ENCODE data around the gene SCNN1A.

SCNN1A gene

DNA sequence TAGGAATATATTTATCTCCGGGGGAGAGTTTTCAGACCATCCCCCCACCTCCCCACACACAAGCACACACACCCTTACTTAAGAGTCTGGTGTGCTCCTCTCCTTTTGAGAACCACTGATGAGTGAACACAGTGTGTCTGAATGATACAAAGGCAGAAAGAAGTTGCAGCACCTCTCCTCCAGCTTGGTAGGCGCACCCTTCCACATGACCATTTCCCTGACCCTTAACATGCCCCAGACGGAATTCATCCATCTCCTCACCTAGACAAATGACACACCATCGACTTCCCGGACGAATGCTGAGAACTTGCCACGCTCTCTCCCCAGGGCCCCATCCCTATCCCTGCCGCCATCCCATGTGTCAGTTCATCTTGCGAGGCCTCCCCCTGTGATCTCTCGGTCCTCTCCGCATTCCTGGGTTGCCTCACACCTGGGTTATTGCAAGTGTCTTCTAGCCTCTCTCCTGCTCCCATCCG, 37.4 kb downstream of the SCNN1A start:
- peak overlapping the region; percentile 99 for H3K27ac ChIP-seq (ENCODE audit: low read length)
- H3K36me3 ChIP-seq (ENCODE audit: control insufficient read depth in 2 of 2, insufficient read depth in 2 of 2, low read length in 2 of 2) = peaks cover 13 to 16% of the 10 kb centered on the region in 2 donors
- peak overlapping the region; percentile 84 to 99 for H3K4me3 ChIP-seq (ENCODE audit: low read length in 2 of 2)
- no peaks in the 10 kb centered on the region for H3K9me3 ChIP-seq (ENCODE audit: control insufficient read depth in 2 of 2, low read length in 2 of 2)
- H3K27me3 ChIP-seq (ENCODE audit: control insufficient read depth in 1 of 2, insufficient read depth in 2 of 2, low read length in 2 of 2) = no peaks in the 10 kb centered on the region
- H3K4me1 ChIP-seq (ENCODE audit: control insufficient read depth, insufficient read depth, low read length) = peaks cover 82% of the 10 kb centered on the region
- peak overlapping the region in 1 of 2 donors; percentile 97 for H3K9ac ChIP-seq (ENCODE audit: low read length in 2 of 2)

DNA sequence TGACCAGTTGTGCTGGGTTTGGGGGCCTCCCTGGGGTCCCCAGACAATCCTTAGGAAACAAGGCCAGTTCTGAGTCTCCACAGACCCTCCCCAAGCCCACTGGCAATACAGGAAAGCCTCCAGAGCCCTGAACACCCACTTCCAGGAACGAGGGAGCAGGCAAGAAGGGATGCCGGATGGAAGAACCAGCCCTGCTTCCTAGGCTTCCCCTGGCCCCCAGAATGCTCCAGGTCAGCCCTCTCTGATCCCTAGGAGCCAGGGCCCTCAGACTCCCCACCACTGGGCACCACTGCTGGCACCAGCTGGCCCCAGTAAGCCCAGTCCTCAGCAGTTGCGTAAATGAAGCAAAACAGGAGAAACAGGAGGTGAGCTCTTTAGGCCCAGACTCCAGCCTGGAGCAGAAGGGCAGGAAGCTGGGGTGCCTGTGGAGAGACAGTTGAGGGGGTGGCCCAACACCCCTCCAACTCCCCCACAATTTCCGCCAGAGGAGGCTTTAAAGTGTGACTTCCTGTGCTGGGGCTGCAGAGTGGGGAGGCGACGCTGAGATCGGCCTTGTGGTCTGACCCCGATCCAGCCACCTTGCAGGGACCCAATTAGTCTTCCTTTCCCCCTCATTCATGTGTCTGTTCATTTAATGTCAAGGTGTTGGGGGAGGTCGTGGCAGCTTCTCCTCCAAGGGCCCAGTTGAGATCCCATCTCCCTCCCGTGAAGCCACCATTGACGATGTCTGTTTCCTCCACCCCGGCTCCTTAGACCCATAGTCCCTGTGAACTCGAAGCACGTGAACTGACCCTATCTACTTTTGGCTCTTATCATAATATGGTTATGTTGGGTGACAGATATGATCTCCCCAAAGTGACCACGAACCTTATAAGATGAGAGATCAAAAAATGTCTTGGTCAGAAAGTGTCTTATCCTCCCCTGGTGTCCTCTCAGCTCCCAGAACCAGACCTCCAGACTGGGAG, 38.2 kb downstream of the SCNN1A start:
- H3K27ac ChIP-seq (ENCODE audit: low read length) = peak overlapping the region; percentile 99
- H3K9me3 ChIP-seq (ENCODE audit: control insufficient read depth in 2 of 2, low read length in 2 of 2) = no peaks in the 10 kb centered on the region
- H3K4me3 ChIP-seq (ENCODE audit: low read length in 2 of 2) = peak overlapping the region; percentile 84 to 99
- H3K4me1 ChIP-seq (ENCODE audit: control insufficient read depth, insufficient read depth, low read length) = peaks cover 74% of the 10 kb centered on the region
- peaks cover 20 to 24% of the 10 kb centered on the region in 2 donors for H3K36me3 ChIP-seq (ENCODE audit: control insufficient read depth in 2 of 2, insufficient read depth in 2 of 2, low read length in 2 of 2)
- peak overlapping the region; percentile 88 to 97 for H3K9ac ChIP-seq (ENCODE audit: low read length in 2 of 2)
- no peaks in the 10 kb centered on the region for H3K27me3 ChIP-seq (ENCODE audit: control insufficient read depth in 1 of 2, insufficient read depth in 2 of 2, low read length in 2 of 2)

DNA sequence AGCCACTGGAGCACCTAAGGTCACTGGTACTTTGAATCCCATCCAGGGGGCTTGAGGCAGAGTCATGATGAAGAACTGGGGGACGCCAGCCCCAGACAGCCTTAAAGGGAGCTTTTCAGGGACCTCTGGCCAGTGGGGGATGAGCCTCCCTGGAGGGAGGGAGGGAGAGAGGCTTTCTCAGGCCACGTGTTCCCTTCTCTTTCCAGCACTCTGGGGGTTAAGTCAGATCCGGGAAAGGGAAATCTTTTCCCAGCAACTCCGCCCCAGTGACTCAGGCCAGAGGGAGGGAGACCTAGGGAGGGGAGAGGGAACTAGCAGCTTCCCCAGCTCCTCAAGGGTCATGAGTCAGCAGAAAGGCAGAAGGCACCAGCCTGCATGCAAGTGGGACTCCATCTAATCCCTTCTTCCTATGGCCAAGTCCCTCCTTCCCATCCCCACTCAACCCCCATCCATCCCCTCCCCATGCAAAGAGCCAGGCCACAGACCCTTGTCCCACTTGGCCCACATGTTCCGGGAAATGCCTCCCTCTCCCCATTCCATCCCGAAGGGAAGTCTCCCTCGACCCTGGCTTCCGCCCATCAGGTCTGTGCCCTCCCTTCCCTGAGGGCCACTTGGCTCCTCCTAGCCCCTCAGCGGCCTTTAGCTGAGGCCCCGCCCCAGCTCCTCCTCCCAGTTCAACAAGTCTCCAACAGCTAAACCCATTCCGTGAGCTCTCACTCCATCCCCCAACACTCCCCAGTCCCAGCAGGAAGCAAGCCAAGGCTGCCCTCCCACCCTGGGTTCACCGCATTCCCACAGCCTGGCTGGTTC, 39.1 kb downstream of the SCNN1A start:
- Histone ChIP-seq H3K9me3 (ENCODE audit: control insufficient read depth in 2 of 2, low read length in 2 of 2) (no peaks in the 10 kb centered on the region), H3K27ac (ENCODE audit: low read length) (peak overlapping the region; percentile 99), H3K4me1 (ENCODE audit: control insufficient read depth, insufficient read depth, low read length) (peaks cover 72% of the 10 kb centered on the region), H3K9ac (ENCODE audit: low read length in 2 of 2) (peak overlapping the region; percentile 88 to 97), H3K36me3 (ENCODE audit: control insufficient read depth in 2 of 2, insufficient read depth in 2 of 2, low read length in 2 of 2) (peaks cover 23 to 30% of the 10 kb centered on the region in 2 donors), H3K4me3 (ENCODE audit: low read length in 2 of 2) (peak overlapping the region; percentile 84 to 99), H3K27me3 (ENCODE audit: control insufficient read depth in 1 of 2, insufficient read depth in 2 of 2, low read length in 2 of 2) (no peaks in the 10 kb centered on the region)

DNA sequence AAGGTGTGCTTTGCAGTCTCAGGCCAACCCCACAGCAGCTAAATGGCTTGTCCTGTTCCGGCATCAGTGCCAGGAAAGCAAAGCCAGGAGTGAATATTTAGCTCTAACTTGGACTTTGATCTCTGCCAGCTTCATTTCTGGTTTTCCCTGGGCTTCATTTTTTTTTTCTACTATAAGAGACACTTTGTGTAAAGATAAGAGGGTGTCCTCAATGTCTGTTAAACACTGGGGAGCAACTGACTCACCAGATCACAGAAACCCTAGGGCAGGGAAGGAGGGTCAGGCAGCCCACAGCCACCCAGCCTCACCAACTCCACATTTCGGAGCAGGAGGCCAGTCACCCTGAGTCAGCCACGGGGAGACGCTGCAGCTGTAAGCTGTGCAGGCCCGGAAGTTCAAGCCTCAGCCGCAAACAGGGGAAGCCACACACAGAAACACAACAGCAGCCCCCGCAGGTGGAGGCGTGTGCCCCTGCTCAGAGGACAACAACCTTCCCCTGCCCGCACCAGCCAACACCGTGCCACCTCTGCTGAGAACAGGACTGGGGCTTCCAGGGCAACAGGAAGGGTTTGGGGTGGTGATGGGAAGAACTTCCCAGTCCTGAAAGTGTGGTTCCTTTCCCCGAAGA, 39.8 kb downstream of the SCNN1A start:
- peak overlapping the region; percentile 70 to 99 for H3K4me3 ChIP-seq (ENCODE audit: low read length in 2 of 2)

DNA sequence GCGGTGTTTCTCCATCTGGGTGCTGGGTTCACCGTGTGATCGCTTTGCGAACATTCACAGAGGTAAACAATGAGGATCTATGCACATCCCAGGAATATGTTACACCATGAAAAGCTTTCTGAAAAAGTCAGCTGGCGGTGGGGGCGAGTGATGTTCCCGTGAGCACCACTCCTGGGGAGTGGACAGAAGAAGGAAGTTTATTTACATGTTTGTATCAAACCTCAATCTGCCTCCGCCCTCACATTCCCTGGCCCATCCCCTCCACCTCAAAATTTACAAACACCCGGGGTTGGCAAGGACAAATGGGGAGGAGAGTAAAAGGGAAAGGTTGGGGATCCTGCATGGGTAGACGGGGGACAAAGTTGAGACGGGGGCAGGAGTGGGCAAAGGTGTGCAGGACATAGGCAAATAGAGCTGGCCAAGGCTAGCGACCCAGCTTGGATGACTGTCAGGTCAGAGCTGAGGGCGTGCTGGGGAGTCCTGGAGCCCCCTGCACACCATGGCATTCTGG, 40.4 kb downstream of the SCNN1A start:
- H3K4me1 ChIP-seq (ENCODE audit: control insufficient read depth, insufficient read depth, low read length) = peaks cover 73% of the 10 kb centered on the region
- no peaks in the 10 kb centered on the region for H3K27me3 ChIP-seq (ENCODE audit: control insufficient read depth in 1 of 2, insufficient read depth in 2 of 2, low read length in 2 of 2)
- H3K9me3 ChIP-seq (ENCODE audit: control insufficient read depth in 2 of 2, low read length in 2 of 2) = no peaks in the 10 kb centered on the region
- peak overlapping the region; percentile 99 for H3K27ac ChIP-seq (ENCODE audit: low read length)
- H3K4me3 ChIP-seq (ENCODE audit: low read length in 2 of 2) = peak overlapping the region; percentile 70 to 99
- H3K36me3 ChIP-seq (ENCODE audit: control insufficient read depth in 2 of 2, insufficient read depth in 2 of 2, low read length in 2 of 2) = peaks cover 34 to 43% of the 10 kb centered on the region in 2 donors
- peak overlapping the region; percentile 88 to 97 for H3K9ac ChIP-seq (ENCODE audit: low read length in 2 of 2)

More for the DNA sequence above, 39.8 kb downstream of the SCNN1A start:
- Histone ChIP-seq H3K9ac (ENCODE audit: low read length in 2 of 2) (peak overlapping the region; percentile 88 to 97), H3K27me3 (ENCODE audit: control insufficient read depth in 1 of 2, insufficient read depth in 2 of 2, low read length in 2 of 2) (no peaks in the 10 kb centered on the region), H3K9me3 (ENCODE audit: control insufficient read depth in 2 of 2, low read length in 2 of 2) (no peaks in the 10 kb centered on the region), H3K27ac (ENCODE audit: low read length) (peak overlapping the region; percentile 99), H3K4me1 (ENCODE audit: control insufficient read depth, insufficient read depth, low read length) (peaks cover 70% of the 10 kb centered on the region), H3K36me3 (ENCODE audit: control insufficient read depth in 2 of 2, insufficient read depth in 2 of 2, low read length in 2 of 2) (peaks cover 29 to 38% of the 10 kb centered on the region in 2 donors)

DNA sequence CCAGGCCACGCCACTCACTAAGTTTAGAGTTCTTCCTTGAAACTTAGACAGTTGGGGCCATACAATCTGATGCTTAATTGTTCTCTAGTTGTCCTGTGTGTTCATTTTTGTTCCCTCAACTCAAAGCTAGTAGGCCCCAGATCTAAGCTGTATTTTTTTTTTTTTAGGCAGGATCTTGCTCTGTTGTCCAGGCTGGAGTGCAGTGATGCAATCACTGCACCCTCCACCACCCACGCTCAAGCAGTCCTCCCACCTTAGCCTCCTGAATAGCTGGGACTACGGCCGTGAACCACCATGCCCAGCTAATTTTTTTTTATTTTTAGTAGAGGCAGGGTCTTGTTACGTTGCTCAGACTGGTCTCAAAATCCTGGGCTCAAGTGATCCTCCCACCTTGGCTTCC, 41.0 kb downstream of the SCNN1A start:
- H3K9ac ChIP-seq (ENCODE audit: low read length in 2 of 2) = peak overlapping the region in 1 of 2 donors; percentile 97
- H3K27me3 ChIP-seq (ENCODE audit: control insufficient read depth in 1 of 2, insufficient read depth in 2 of 2, low read length in 2 of 2) = no peaks in the 10 kb centered on the region
- H3K4me1 ChIP-seq (ENCODE audit: control insufficient read depth, insufficient read depth, low read length) = peaks cover 67% of the 10 kb centered on the region
- no peaks in the 10 kb centered on the region for H3K9me3 ChIP-seq (ENCODE audit: control insufficient read depth in 2 of 2, low read length in 2 of 2)
- H3K36me3 ChIP-seq (ENCODE audit: control insufficient read depth in 2 of 2, insufficient read depth in 2 of 2, low read length in 2 of 2) = peaks cover 36 to 50% of the 10 kb centered on the region in 2 donors
- H3K27ac ChIP-seq (ENCODE audit: low read length) = peak overlapping the region; percentile 99
- H3K4me3 ChIP-seq (ENCODE audit: low read length in 2 of 2) = peak overlapping the region in 1 of 2 donors; percentile 70

DNA sequence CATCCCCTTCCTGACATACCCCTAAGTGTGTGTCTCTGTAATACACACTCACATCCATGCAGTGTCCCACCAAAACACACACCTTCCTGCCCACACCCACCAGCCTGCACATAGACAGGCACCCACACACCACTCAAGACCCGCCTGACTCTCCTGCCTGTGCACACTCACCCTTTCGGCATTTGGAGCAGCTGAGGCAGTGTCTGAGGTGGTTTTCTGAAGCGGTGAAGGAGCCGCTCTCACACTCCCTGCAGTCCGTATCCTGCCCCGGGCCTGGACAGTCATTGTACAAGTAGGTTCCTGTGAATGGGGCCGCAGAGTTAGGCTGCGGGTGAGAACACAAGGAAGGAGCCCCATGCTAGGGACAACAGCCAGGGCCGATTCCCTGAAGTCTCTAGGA, 41.8 kb downstream of the SCNN1A start:
- H3K4me3 ChIP-seq (ENCODE audit: low read length in 2 of 2) = no peak overlapping the region
- H3K27me3 ChIP-seq (ENCODE audit: control insufficient read depth in 1 of 2, insufficient read depth in 2 of 2, low read length in 2 of 2) = no peaks in the 10 kb centered on the region
- H3K36me3 ChIP-seq (ENCODE audit: control insufficient read depth in 2 of 2, insufficient read depth in 2 of 2, low read length in 2 of 2) = peaks cover 44 to 58% of the 10 kb centered on the region in 2 donors
- H3K9me3 ChIP-seq (ENCODE audit: control insufficient read depth in 2 of 2, low read length in 2 of 2) = no peaks in the 10 kb centered on the region
- H3K9ac ChIP-seq (ENCODE audit: low read length in 2 of 2) = no peak overlapping the region
- H3K4me1 ChIP-seq (ENCODE audit: control insufficient read depth, insufficient read depth, low read length) = peaks cover 64% of the 10 kb centered on the region
- peak overlapping the region; percentile 99 for H3K27ac ChIP-seq (ENCODE audit: low read length)

DNA sequence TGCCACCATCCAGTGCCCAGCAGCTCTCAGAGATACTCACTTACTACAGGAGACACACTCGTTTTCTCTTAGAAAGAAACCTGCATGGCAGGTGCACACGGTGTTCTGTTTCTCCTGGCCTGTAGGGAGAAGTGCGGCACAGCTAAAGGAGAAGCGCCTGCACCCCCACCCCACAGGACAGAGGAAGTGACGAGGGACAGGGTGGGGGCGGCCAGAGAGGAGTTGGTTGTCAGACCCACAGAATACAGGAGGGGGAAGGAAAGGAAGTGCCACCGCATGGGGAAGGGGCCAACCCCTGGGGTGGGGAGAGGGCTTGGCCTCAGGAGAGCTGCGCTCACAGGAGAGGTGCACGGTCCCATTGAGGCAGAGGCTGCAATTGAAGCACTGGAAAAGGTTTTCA, 42.3 kb downstream of the SCNN1A start:
- peaks cover 64% of the 10 kb centered on the region for H3K4me1 ChIP-seq (ENCODE audit: control insufficient read depth, insufficient read depth, low read length)
- H3K9ac ChIP-seq (ENCODE audit: low read length in 2 of 2) = no peak overlapping the region

DNA sequence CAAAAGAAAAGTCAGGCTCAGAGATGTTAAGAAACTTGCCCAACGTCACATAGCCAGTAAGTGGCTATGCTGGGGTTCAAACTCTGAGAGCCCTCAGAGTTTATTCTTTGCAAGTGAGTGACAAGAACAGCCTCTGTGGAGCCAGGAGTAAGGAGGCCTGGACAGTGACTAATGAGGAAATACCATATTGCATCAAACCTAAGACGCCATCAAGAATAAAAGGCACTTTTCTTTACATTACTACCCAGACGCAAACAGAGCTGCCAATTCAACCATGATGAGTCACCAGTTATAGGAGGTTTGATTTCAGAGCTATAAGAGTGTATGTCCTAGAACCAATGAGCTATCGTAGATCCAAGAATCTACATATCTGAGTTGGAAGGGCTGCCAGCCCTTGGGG, 42.9 kb downstream of the SCNN1A start:
- Histone ChIP-seq H3K4me1 (ENCODE audit: control insufficient read depth, insufficient read depth, low read length) (peaks cover 64% of the 10 kb centered on the region), H3K27ac (ENCODE audit: low read length) (peak overlapping the region; percentile 99), H3K4me3 (ENCODE audit: low read length in 2 of 2) (no peak overlapping the region), H3K9me3 (ENCODE audit: control insufficient read depth in 2 of 2, low read length in 2 of 2) (no peaks in the 10 kb centered on the region), H3K36me3 (ENCODE audit: control insufficient read depth in 2 of 2, insufficient read depth in 2 of 2, low read length in 2 of 2) (peaks cover 45 to 62% of the 10 kb centered on the region in 2 donors), H3K27me3 (ENCODE audit: control insufficient read depth in 1 of 2, insufficient read depth in 2 of 2, low read length in 2 of 2) (no peaks in the 10 kb centered on the region), H3K9ac (ENCODE audit: low read length in 2 of 2) (no peak overlapping the region)

More for the DNA sequence above, 42.3 kb downstream of the SCNN1A start:
- peak overlapping the region; percentile 99 for H3K27ac ChIP-seq (ENCODE audit: low read length)
- peaks cover 45 to 62% of the 10 kb centered on the region in 2 donors for H3K36me3 ChIP-seq (ENCODE audit: control insufficient read depth in 2 of 2, insufficient read depth in 2 of 2, low read length in 2 of 2)
- no peaks in the 10 kb centered on the region for H3K27me3 ChIP-seq (ENCODE audit: control insufficient read depth in 1 of 2, insufficient read depth in 2 of 2, low read length in 2 of 2)
- H3K4me3 ChIP-seq (ENCODE audit: low read length in 2 of 2) = no peak overlapping the region
- H3K9me3 ChIP-seq (ENCODE audit: control insufficient read depth in 2 of 2, low read length in 2 of 2) = no peaks in the 10 kb centered on the region

All from stomach smooth muscle (tissue), 2 donors.